Activated CD8-positive, alpha-beta T cell treated with anti-CD3 and anti-CD28 coated beads for 36 hours (primary cell): Measurements from ENCODE around the gene KRTAP12-2. TPM values are rescaled to one million over a fixed set of nuclear protein-coding genes. Genes with fewer than 3 reads are reported as not detected.

Experiments used
- ATAC-seq: fragments of 200-7000 bp; cut with Tn5 transposase; one replicate; pipeline ENCODE4 v1.10.0; 2021; ENCODE audit warnings: mild to moderate bottlenecking, moderate library complexity
- CTCF ChIA-PET: fragments of 350-600 bp; sonication (Branson Sonifier 250); formaldehyde crosslinking; loops from one replicate; lab custom pipeline; 2021; ENCODE audit warnings: antibody characterized with exemption; lab: Charles Lee
- POLR2A ChIA-PET: fragments of 350-600 bp; sonication (Branson Sonifier 250); formaldehyde crosslinking; loops from one replicate; lab custom pipeline; 2021; ENCODE audit warnings: antibody characterized with exemption; lab: Charles Lee
- DNase-seq: peaks from one replicate; pipeline ENCODE4 v3.0.0-alpha.2; 2020
- H3K27ac Mint-ChIP-seq: one replicate; pipeline ENCODE4 v1.8.0; 2021; ENCODE audit warnings: mild to moderate bottlenecking, mixed read lengths
- H3K27me3 Mint-ChIP-seq: one replicate; pipeline ENCODE4 v1.8.0; 2021; ENCODE audit warnings: mixed read lengths
- H3K36me3 Mint-ChIP-seq: one replicate; pipeline ENCODE4 v1.8.0; 2021; ENCODE audit warnings: low read depth, mixed read lengths
- H3K4me1 Mint-ChIP-seq: one replicate; pipeline ENCODE4 v1.8.0; 2021; ENCODE audit warnings: low read depth, mixed read lengths
- H3K4me3 Mint-ChIP-seq: one replicate; pipeline ENCODE4 v1.8.0; 2021; ENCODE audit warnings: mild to moderate bottlenecking, moderate library complexity, mixed read lengths
- H3K9me3 Mint-ChIP-seq: one replicate; pipeline ENCODE4 v1.8.0; 2021; ENCODE audit warnings: mixed read lengths
- CTCF ChIP-seq: fragments of 200-600 bp; IDR thresholded peaks from one replicate; pipeline ENCODE4 v1.8.0; 2022; ENCODE audit warnings: antibody characterized with exemption, mild to moderate bottlenecking
- intact Hi-C: fragments of 100-400 bp; cut with micrococcal nuclease; formaldehyde crosslinking; loops from one replicate; pipeline ENCODE4 v1.10.0; 2022
- total RNA-seq, 2 experiments: library from RNA; stranded (reverse); gene quantifications; one replicate each; pipeline ENCODE4 v1.2.3, GENCODE V29; 2021

Gene KRTAP12-2
- total RNA-seq, 2 experiments from 2014 or later = not detected

DNA sequence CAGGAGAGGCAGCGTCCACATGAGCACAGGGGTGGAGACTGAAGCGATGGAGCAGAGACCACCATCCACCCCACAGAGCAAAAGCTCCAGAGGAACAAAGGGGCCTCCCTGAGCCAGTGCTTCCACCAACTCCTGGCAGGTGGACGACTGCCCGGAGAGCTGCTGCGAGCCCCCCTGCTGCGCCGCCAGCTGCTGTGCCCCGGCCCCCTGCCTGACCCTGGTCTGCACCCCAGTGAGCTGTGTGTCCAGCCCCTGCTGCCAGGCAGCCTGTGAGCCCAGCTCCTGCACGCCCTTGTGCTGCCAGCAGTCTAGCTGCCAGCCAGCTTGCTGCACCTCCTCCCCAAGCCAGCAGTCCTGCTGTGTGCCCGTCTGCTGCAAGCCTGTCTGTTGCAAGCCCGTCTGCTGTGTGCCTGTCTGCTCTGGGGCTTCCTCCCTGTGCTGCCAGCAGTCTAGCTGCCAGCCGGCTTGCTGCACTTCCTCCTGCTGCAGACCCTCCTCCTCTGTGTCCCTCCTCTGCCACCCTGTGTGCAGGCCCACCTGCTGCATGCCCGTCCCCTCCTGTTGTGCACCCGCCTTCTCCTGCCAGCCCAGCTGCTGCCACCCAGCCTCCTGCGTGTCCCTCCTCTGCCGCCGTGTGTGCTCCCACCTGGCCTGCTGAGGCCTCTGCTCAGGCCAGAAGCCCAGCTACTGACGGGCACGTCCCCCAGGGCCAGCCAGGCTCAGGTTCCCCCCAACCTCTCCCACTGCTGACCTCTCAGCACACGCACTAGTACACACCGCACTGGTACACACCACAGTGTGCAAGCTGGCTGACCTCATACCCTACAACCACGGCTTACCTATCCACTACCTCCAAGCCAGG is 35.6 kb upstream of the KRTAP12-2 start:
- CTCF ChIA-PET = no interaction called here
- no peak for DNase-seq
- no peak overlapping the region for H3K27ac Mint-ChIP-seq
- peaks cover 9% of the 10 kb centered on the region for H3K9me3 Mint-ChIP-seq
- POLR2A ChIA-PET = no interaction called here
- intact Hi-C loops = no loop called here
- peaks cover 5% of the 10 kb centered on the region for H3K4me1 Mint-ChIP-seq
- no peak for ATAC-seq
- H3K27me3 Mint-ChIP-seq = peaks cover 69% of the 10 kb centered on the region
- no peak for TF ChIP-seq CTCF
- H3K36me3 Mint-ChIP-seq = peaks cover 9% of the 10 kb centered on the region
- H3K4me3 Mint-ChIP-seq = no peak overlapping the region

DNA sequence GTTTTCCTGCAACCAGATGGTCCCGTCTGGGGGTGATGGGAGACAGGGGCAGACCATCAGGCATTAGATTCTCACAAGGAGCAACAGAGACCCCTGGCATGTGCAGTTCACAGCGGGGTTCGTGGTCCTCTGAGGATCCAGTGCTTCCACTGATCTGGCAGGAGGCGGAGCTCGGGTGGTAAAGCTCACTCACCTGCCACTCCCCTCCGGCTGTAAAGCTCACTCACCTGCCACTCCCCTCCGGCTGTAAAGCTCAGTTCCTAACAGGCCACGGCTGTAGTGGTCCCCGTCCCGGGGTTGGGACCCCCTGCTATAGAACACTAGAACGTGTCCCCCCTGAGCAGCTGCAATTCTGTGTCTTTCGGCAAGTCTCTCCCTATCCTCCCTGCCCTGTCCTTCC is 34.8 kb upstream of the KRTAP12-2 start:
- peaks cover 9% of the 10 kb centered on the region for H3K36me3 Mint-ChIP-seq
- DNase-seq (no peak), ATAC-seq (no peak)
- TF ChIP-seq CTCF = no peak
- peaks cover 70% of the 10 kb centered on the region for H3K27me3 Mint-ChIP-seq
- POLR2A ChIA-PET = no interaction called here
- no peak overlapping the region for H3K27ac Mint-ChIP-seq
- intact Hi-C loops = no loop called here
- H3K9me3 Mint-ChIP-seq = peaks cover 9% of the 10 kb centered on the region
- peaks cover 5% of the 10 kb centered on the region for H3K4me1 Mint-ChIP-seq
- H3K4me3 Mint-ChIP-seq = no peak overlapping the region
- CTCF ChIA-PET = no interaction called here

DNA sequence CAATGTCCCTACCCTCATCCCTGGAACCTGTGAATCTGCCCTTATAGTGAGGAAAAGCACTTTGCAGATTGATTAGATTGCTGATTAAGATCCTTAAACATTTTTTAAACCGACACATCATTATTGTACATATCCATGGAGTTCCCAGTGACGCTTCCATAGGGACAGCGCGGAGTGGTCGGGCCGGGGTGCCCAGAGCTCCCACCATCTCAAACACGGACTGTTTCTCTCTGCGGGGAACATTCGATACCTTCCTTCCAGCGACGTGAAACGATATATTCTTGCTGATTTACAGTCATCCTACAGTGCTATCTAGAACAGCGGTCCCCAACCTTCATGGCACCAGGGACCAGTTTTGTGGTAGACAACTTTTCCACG is 34.3 kb upstream of the KRTAP12-2 start:
- H3K36me3 Mint-ChIP-seq = peaks cover 5% of the 10 kb centered on the region
- CTCF ChIA-PET = no interaction called here
- peaks cover 5% of the 10 kb centered on the region for H3K9me3 Mint-ChIP-seq
- DNase-seq (no peak), ATAC-seq (no peak)
- no peak overlapping the region for H3K4me3 Mint-ChIP-seq
- no peak overlapping the region for H3K27ac Mint-ChIP-seq
- TF ChIP-seq CTCF = no peak
- H3K27me3 Mint-ChIP-seq = peaks cover 64% of the 10 kb centered on the region
- POLR2A ChIA-PET = no interaction called here
- H3K4me1 Mint-ChIP-seq = peaks cover 2% of the 10 kb centered on the region
- intact Hi-C loops = no loop called here

DNA sequence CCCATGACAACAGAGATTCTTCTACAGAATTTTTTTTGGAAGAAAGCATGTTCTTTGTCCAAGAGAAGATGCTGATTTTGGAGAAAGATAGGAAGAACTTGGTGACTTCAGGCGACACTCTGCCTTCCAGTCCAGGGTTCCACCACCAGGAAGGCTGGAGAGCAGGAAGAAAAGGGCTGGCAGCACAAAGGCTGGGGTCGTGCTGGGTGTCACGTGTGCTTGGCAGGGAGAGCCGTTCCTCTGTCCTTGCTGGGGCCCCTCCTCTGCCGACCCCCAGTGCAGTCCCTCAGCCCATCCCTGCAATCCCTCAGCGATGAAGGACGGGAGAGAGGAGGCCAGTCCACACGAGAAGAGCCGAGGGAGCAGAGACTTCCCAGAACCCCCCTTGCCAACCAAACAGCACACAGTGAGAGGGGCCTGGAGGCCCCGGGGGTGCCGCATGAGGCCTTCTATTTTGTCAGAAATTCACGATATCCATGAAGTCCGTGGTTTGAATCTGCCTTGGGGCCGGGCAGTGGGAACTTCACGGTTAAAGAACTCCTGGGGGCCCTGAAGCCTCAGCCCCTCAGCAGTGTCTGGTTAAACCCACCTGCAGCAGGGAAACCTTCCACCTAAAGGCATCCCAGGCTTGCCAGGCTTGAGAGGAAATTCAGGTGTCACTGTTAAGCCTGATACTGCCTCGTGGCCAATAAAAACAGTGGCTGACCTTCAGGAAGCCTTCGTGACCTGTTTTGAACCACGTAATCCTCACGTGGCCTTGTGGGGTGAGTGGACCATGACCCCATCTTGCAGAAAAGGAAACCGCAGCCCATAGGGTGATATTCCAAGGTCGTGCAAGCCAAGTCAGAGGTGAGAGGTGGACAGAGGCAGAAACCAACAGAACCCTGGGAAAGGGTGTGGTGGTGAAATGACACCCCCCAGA is 33.6 kb upstream of the KRTAP12-2 start:
- ChIA-PET POLR2A (no interaction called here), CTCF (no interaction called here)
- H3K4me3 Mint-ChIP-seq = no peak overlapping the region
- H3K27ac Mint-ChIP-seq = no peak overlapping the region
- H3K4me1 Mint-ChIP-seq = peaks cover 2% of the 10 kb centered on the region
- intact Hi-C loops = no loop called here
- no peaks in the 10 kb centered on the region for H3K36me3 Mint-ChIP-seq
- TF ChIP-seq CTCF = no peak
- no peak for ATAC-seq
- DNase-seq = no peak
- H3K27me3 Mint-ChIP-seq = peaks cover 59% of the 10 kb centered on the region
- H3K9me3 Mint-ChIP-seq = no peaks in the 10 kb centered on the region
